HepG2 (cell line): ENCODE measurements around the gene SEL1L2.

Experiments
- CEBPB ChIP-seq: IDR thresholded peaks from 2 replicates; pipeline ENCODE4 v1.6.1; 2011; ENCODE audit warnings: low read depth, low read length, improper control_type of control experiment, borderline replicate concordance
- NFRKB ChIP-seq: fragments of 450-650 bp; IDR thresholded peaks from 2 replicates; pipeline ENCODE4 v1.6.1; 2017
- PRDM4 ChIP-seq: sonication (generic); formaldehyde crosslinking; IDR thresholded peaks from 2 replicates; pipeline ENCODE4 v1.9.0; 2021; ENCODE audit warnings: missing genetic modification reagents, borderline replicate concordance
- ZFP36 ChIP-seq: fragments of 150-350 bp; IDR thresholded peaks from 2 replicates; pipeline ENCODE4 v1.6.1; 2018; ENCODE audit warnings: borderline replicate concordance, low read length, low read depth; ENCODE audit not compliant: partially characterized antibody
- ZMYM2 ChIP-seq: sonication (generic); formaldehyde crosslinking; IDR thresholded peaks from 2 replicates; pipeline ENCODE4 v1.8.0; 2022; ENCODE audit warnings: mild to moderate bottlenecking, missing genetic modification reagents

GRCh38 chr20:13913131-13913530 lies 77.3 kb downstream of the SEL1L2 start:
- TF ChIP-seq ZMYM2 (CRISPR knock-in tag), result no peak
- TF ChIP-seq NFRKB, result no peak
- TF ChIP-seq PRDM4 (CRISPR knock-in tag), result no peak
- TF ChIP-seq CEBPB, result no peak
- TF ChIP-seq ZFP36, result no peak
